ENCODE measurements around the gene CNTN1.

DNA sequence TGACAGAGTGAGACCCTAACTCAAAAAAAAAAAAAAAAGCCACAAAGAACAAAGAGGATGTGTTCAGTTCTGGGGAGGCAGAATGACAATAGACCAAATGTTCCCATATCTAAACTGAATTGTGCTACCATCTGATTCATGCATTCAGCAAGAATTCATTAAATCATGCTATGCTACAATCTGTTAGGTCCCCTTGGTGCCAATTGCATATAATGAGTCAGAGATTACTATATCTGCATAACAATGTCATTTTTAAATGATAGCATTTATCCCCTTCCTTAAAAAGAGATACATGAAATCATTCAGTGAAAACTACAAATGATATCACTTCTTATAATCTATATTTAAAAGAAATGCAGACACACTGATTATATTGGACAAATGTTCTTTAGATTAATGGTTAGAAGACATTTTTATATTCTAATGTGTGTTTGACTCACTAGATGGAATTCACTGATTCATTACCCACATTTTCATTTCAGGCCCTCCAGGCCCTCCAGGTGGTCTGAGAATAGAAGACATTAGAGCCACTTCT is 288.3 kb downstream of the CNTN1 start:
- no peak for TF ChIP-seq CTCF (IDR thresholded peaks at IDR 0.05)
- TF ChIP-seq POLR2A (IDR thresholded peaks at IDR 0.05): no peak

Measured in lower leg skin (tissue), 3 donors.